GM12872 (cell line): ENCODE data around the gene GPSM1.

Experiments used
- TF ChIP-seq, protein P1 (sequence below): IDR thresholded peaks from 3 replicates; pipeline ENCODE4 v1.5.1; 2011; ENCODE audit warnings: low read depth, mild to moderate bottlenecking, low read length, moderate library complexity; ENCODE audit not compliant: insufficient read depth

Gene GPSM1

GRCh38 chr9:136327304-136327974 lies at the start of gene GPSM1:
TSS of gene GPSM1 (plus strand) at chr9:136327539. CDS start at chr9:136327696, 157 bp downstream.
- TF ChIP-seq, protein P1, sequence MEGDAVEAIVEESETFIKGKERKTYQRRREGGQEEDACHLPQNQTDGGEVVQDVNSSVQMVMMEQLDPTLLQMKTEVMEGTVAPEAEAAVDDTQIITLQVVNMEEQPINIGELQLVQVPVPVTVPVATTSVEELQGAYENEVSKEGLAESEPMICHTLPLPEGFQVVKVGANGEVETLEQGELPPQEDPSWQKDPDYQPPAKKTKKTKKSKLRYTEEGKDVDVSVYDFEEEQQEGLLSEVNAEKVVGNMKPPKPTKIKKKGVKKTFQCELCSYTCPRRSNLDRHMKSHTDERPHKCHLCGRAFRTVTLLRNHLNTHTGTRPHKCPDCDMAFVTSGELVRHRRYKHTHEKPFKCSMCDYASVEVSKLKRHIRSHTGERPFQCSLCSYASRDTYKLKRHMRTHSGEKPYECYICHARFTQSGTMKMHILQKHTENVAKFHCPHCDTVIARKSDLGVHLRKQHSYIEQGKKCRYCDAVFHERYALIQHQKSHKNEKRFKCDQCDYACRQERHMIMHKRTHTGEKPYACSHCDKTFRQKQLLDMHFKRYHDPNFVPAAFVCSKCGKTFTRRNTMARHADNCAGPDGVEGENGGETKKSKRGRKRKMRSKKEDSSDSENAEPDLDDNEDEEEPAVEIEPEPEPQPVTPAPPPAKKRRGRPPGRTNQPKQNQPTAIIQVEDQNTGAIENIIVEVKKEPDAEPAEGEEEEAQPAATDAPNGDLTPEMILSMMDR, result no peak

DNA sequence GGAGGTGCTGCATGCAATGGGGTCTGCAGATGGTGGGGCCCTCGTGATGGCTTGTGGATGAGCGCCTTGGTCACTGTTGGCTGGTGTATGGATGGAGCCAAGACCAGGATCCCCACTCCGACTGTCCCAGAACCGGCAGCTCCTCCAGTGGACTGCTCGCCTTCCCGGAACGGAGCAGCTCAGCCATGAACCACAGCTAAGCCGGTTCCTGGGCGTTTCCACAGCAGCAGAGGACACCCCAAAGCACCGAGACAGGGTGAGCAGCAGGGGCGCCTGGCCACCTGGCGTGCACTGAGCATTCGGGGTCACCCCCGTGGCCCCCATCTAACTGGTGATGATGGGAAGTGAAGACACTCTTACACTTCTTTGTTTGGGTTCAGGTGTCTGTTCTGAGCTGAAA lies 49.6 kb upstream of the GPSM1 start:
- TF ChIP-seq, protein P1, result no peak

DNA sequence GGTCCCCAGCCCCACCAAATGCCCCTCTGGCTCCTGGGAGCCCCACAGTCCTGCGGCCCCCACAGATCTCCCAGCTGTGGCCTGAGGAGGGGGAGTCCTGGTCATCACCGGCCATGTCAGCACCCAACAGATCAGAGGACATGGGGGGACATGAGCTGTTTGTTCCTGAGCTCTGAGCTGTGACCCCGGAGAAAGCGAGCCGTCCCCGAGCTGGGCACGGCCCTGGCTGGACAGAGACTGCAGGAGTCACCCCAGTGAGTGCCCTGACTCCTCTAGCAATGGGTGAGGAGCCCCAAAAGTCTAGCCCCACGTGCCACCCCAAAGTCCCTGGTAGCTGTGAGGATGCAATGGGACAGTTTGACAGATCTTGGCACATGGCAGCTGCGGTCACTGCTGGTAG lies 49.1 kb upstream of the GPSM1 start:
- TF ChIP-seq, protein P1, result no peak

GRCh38 chr9:136278894-136279293 lies 48.4 kb upstream of the GPSM1 start:
- TF ChIP-seq, protein P1, result no peak

GRCh38 chr9:136279471-136279870 lies 47.9 kb upstream of the GPSM1 start:
- TF ChIP-seq, protein P1, result no peak

GRCh38 chr9:136280535-136281315 lies 46.6 kb upstream of the GPSM1 start:
- TF ChIP-seq, protein P1, result no peak

- TF ChIP-seq, protein P1, result no peak
These were observed 45.7 kb upstream of the GPSM1 start for GRCh38 chr9:136281421-136282271.
